ENCODE data around the gene EIF2B2. TPM values are rescaled to one million over a fixed set of nuclear protein-coding genes. Genes with fewer than 3 reads are reported as not detected.

The EIF2B2 gene
- total RNA-seq, 1 experiment from 2014 or later = 58.6 TPM

GRCh38 chr14:74973905-74974363 is 28.8 kb upstream of the EIF2B2 start:
- DNase-seq (ENCODE audit: low read depth) = no peak

DNA sequence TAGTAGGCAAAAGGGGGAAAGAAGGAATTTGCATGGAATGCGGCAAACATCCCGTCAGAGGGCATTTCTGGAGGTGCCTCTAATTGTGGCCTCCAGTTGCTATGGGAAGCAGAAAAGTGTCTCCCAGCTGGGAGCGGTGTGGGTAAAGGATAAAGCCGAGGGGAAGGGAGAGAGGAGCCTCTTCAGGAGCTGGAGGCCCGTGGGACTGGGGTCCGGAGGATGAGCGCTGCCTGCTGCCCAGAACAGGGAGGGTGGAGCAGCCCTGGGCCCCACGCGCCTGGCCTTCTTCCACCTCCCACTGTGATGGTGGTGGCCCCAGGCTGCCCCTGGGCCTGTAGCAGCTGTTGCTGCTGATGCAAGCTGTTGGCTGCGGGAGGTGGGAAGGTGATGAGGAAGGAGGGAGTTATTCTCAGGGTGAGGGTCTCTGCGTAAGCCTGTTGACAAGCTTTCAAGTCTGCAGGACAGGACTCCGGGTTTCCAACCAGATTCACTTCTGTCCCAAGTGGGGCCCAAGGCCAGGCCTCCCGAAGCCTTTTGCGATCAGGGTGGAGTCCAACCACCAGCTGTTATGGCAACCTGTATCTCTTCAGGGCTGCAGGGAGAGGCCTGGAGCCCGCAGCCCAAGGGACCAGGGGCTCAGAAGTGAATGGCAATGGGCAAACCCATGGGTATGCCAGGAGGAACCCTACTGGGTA is 28.2 kb upstream of the EIF2B2 start:
- no peak for DNase-seq (ENCODE audit: low read depth)

- DNase-seq (ENCODE audit: low read depth) = no peak
Observed at GRCh38 chr14:74975059-74975810, 27.5 kb upstream of the EIF2B2 start.

GRCh38 chr14:74976264-74977113 is 26.2 kb upstream of the EIF2B2 start:
- DNase-seq (ENCODE audit: low read depth) = no peak

DNA sequence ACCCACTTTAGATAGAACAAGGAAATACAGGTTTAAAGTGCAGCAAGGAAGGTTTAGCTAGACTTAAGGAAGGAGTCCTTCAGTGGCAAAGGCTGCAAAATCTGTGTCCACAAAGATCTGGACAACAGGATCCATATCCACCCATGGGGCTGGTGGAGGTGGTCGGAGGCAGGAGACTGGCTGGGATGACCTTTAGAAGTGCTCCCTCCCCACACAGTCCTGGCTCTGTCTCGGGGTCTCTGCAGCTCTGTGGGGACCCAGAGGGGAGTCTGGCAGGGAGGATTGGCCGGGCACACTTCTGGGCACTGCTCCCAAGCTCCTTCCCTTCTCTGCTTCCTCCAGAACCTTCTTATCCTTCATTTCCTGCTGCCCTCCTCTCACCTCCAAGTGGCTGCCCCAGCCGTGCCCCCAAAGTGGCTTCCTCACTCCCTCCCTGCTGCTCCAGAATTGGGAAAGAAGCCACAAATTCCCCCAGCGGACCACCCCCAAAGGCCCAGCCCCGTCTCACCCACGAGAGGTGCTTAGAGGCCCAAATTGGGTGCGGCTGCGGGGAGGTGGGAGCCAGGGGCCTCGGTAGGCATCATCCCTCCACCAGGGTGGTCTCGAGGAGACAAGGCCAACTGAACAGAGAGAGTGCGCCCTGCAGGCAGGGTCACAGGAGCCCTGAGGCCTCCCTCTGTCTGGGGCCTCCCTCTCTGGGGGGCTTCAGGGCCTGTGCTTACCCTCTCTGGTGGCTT is 25.4 kb upstream of the EIF2B2 start:
- DNase-seq (ENCODE audit: low read depth) = no peak

- no peak for DNase-seq (ENCODE audit: low read depth)
Observed at GRCh38 chr14:74977901-74978385, 24.8 kb upstream of the EIF2B2 start.

DNA sequence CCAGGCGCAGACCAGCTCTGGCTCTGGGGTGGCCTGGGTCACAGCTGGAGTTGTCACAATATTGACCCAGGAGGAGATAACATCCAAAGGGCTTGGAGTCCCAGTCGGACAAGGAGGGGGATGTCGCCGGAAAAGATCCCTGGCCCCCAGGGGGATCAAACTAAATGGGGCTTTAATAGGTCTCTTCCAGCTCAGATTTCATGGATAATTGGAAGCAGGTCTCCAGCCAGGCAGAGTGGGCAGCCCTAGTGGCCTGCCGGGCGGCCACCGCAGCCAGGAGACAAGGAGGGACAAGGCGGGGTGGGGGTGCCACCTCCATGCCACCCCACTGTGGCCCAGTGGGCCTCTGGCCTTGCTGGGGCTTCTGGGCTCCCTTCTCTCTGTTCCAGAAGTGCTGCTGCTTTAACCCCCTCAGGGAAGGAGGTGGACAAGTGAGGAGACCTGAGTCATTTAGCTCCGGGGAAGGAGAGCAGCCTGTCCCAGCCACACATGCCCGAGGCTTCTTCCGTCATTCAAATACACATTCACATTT is 24.2 kb upstream of the EIF2B2 start:
- peak; percentile 70 for DNase-seq (ENCODE audit: low read depth)

- no peak for DNase-seq (ENCODE audit: low read depth)
Observed at GRCh38 chr14:74979029-74979428, 23.7 kb upstream of the EIF2B2 start.

DNA sequence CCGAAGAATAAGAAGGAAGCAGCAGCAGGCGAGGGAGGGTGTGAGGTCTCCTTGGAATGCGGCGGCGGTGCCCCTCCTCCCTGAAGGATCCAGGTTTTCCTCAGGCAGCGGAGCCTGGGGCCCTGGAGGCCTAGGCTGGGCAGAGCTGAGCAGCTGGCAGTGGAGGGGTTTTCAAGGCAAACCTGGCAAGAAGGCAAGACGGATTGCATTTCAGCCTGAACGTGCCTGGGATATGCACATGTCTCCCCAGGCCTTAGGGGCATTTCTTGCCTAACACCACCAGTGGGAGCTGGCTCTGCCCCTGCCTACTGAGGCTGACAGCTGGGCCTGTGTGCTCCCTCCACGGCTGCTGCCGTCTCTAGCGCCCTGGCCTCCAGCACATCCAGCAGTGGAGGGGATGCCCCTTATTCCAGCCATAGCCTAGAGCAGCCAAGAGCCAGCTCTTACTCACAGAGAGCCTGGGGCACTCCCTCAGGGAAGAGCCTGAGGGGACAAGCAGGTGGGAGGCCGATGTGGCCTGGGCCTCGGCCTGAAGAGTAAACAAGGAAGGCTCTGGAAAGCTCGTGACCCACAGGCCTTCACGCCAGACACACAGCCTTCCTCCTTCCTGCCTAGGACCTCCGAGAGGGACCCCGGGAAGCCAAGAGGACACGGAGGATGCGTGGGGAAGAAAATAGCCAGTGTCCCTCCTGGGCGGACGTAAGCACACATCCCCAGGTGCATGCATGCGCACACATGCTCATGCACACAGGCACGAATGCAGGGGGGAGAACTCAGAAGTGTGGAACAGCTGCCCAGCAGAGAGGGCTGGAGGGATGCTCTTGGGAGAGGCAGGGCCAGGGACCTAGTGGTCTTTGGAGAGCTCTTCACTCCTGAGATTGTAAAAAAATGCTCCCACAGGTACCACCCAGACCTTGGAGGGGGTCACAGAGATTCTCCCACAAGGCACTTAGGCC is 23.0 kb upstream of the EIF2B2 start:
- DNase-seq (ENCODE audit: low read depth) = peak; percentile 80

- no peak for DNase-seq (ENCODE audit: low read depth)
Observed at GRCh38 chr14:74980398-74980730, 22.4 kb upstream of the EIF2B2 start.

DNA sequence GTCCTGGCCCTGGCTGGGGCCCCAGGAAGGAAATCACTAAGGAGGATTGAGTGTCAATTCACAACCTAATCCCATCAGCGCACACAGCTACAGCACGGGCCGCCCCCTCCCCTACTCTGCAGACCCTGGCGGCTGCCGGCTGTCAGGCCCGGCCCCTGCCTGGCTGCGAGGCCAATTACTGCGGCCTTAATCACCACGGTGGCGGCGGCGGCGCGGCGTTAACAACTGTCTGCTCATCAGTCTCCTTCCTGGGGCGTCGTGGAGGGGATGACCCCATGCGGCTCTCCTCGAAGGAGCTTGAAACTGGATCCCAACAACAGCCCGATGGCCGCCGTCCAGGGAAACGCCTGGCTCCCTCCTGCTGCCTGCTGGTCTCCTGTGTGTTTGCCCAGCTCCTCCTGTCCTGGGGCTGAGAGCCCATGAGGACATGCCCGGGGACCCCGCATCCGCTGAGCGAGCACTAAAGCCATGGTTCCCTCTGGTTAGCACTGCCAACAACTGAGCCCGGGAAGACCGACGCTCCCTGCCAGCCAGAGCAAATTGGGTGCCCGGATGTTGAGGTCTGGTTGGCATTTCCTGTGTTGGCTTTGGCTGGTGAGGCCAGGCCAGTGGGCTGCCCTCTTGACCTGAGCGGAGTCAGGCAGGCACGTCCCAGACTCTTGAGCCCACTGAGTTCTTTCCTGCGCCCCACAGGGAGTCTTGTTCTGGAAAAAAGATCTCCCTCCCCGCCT is 21.8 kb upstream of the EIF2B2 start:
- DNase-seq (ENCODE audit: low read depth) = peak; percentile 61

DNA sequence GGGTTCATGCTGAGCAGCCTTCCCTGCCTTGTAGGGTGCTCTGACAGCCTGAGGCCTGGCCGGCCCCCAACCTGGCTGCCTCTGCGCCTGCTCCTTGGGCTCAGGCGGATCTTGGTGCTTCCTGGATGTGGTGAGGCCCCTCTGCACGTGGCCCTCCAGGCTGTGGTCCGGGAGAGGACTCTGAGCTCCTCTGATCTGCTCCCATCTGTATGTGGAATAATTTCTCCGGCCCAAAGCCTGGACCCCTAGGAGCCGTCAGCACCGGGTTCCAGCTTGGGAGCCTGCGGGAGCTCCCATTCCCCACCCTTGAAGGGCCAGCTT is 21.3 kb upstream of the EIF2B2 start:
- no peak for DNase-seq (ENCODE audit: low read depth)

GRCh38 chr14:74981833-74982232 is 20.9 kb upstream of the EIF2B2 start:
- DNase-seq (ENCODE audit: low read depth) = no peak

GRCh38 chr14:74982661-74983060 is 20.1 kb upstream of the EIF2B2 start:
- DNase-seq (ENCODE audit: low read depth) = no peak

DNA sequence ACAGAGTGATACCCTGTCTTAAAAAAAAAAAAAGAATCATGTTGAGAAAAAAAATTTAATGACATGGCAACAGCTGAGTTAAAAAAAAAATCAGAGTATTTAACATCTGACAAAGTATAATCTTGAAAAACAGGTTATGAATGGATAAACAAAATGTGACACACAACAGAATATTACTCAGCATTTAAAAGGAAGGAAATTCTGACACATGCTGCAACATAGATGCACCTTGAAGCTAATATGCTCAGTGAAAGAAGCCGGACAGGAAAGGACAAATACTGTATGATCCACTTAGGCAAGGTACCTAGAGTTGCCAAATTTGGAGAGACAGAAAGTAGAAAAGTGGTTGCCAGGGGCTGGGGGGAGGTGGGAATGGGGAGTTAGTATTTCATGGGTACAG is 19.4 kb upstream of the EIF2B2 start:
- no peak for DNase-seq (ENCODE audit: low read depth)

- no peak for DNase-seq (ENCODE audit: low read depth)
Observed at GRCh38 chr14:74984236-74985027, 18.3 kb upstream of the EIF2B2 start.

DNA sequence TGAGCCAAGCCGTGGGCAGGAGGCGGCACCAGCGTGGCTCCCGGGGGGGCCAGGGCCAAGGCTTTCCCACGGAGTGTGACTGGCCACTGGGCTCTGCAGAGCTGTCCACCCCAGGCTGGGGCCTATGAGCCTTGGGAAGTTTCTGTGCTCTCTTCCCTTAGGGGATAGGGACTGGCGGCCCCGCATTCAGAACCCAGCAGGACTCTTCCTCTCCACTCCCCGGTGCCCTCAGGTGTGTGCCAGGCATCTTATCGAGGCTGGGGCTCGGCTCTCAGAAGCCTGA is 17.8 kb upstream of the EIF2B2 start:
- no peak for DNase-seq (ENCODE audit: low read depth)

DNA sequence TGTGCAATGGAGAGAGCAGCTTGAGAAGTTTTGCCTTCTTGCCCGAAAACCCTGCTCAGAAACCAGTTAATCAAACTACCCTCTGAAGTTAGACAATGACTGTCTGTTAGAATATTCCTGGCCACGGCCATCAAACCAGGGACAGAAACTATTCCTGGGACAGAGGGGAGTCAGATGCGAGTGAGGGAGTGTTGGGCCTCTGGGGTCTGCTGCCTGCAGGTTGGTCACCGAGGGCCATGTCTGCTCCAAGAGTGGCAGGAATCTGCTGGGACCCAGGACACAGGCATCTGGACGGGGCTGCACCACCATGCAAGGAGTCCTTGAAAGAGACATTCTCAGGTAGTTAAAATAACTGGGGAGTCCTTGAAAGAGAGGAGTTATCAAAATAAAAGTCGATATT is 16.9 kb upstream of the EIF2B2 start:
- no peak for DNase-seq (ENCODE audit: low read depth)

DNA sequence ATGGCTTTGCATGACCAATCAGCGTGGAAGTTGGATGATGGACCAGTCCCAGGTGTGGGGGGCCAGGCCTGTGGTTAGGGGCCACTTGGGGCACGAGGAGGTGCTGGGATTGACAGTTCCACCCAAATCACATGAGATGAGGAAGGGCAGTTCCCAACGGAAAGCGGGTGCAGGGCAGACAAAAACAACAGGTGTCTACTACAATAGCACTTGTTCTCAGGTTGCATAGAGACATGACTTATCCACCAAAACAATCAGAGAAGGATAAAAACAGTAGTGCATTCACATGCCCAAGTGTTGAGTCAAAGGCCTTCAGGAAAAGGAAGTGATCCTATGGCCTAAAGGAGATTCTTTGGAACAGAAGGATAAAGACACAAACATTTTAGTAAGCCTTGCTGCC is 14.6 kb upstream of the EIF2B2 start:
- DNase-seq (ENCODE audit: low read depth) = peak; percentile 55

Data from RPMI7951 (cell line).